HG03521 (cell line): ENCODE results near the gene MTX2.

ENCODE experiments used
- ATAC-seq: cut with Tn5 transposase; IDR thresholded peaks from one replicate; pipeline ENCODE4 v1.9.1; 2021; ENCODE audit warnings: mild to moderate bottlenecking, moderate library complexity; ENCODE audit not compliant: unreplicated experiment

The MTX2 gene

DNA sequence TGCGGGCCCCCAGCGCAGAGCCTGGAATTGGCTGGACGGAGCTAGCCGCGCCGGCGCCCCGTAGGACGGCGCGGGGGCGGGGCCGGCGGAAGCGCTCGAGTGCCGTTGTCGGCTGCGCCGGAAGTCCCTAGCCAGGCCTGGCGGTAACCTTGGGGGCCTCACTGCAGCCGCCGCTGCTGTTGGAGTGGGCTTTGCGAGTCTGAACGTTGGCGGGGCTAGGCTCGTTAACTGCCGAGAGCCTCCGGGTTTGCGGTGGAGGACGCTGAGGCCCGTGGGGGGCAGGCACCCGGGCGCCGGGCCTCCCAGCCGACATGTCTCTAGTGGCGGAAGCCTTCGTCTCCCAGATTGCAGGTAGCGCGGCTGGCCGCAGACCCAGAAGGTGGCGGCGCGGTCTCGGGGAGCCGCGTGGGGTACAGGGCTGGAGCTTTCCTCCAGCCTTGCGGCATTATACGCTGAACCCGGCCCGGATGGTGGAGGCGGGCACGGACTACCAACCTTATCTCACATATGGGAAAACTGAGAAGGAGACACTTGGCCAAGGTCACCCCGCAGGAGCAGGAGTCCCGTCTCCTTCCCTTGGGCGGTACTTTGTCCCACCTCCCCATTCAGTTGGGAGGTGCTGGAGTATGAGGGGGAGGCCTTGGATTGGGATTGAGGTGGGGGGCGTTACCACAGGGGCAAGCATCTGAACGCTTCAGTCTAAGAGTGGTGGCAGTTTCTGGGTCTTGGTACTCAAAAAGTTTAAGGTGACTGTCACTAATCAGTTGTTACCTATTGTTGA is at the start of gene MTX2:
TSS of gene MTX2 (plus strand) at position 124 of the 781 bp plus-strand sequence. CDS start at position 312, 188 bp downstream.
- ATAC-seq = peak; percentile 96

DNA sequence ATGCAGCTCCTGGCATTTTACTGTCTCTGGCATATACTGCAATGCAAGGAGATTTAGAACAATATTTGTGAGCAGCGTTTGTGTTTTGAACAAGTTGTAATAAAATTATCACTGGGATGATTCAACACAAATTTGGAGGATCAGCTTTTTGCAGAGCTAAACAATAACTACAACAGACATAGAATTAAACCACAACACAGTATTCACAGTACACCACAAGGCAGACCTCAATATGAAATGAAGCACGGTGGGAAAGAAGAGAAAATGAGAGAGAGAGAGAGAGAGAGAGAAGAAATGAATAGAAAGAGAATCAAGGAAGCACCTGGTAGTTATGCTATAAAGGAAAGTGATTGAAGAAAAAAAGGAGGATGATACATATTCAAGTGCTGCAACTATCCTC is 41.4 kb upstream of the MTX2 start:
- no peak for ATAC-seq

DNA sequence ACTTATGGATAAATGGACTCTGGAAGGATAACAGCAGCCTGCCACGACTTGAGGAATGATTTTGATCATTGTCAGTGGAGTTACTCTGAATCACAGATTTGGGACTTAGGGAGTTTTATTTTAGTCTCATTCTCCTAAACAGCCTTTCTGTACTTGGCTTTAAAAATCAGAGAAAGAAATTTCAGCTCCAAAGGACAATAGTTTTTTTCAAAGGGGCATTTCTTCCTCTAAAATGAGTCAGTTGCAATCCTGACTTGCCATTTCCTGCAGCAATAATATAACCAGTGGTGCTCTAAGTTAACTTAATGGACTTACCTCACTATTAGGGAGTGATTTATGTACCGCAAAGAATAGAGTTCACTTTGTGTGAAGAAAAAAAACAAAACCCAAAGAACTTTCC is 35.1 kb upstream of the MTX2 start:
- no peak for ATAC-seq

DNA sequence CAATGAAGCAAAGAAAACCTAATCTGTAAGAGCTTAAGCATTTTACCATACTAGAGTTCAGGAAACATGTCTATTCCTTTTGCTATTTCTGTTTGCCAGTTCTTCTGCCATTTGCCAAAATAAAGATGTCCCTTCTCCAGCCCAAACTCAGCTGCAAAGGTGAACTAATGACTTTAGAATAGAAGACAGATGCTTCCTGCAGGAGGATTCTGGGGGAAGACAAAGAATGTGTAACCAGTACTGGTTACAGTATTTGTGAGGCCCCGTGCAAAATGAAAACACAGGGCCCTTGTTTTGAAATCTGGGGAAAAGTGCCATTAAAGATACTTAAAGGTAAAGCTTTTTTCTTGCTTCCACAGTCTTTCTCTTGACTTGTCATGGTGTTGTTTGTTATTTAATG is 34.3 kb upstream of the MTX2 start:
- no peak for ATAC-seq

DNA sequence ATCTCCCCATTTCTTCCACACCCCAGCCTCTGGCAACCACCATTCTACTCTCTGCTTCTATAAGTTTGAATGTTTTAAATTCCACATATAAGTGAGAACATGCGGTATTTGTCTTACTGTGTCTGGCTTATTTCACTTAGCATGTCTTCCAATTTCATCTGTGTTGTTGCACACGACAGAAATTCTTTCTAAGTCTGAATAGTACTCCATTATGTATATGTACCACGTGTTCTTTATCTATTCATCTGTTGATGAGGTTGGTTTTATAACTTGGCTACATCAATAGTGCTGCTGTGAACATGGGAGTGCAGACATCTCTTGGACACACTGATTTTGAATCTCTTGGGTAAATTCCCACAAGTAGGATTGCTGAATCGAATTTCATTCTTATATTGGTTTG is 31.8 kb upstream of the MTX2 start:
- ATAC-seq = no peak

DNA sequence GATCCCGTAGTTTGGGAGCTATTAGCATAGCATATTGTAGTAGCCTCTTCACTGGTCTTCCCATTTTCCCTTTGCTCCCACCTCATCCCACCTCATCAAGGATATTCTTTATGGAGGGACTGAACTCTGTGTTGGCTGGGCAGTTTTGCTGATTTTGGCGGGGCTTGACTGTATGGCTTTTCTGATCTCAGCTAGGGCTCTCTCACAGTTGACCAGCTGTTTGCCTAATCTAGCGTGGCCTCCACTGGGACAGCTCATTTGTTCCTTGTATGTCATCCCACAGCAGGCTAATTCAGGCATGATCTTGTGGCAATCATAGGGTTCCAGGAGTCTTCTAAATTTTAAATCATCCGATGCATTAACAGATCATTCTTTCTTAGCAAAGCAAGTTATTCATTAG is 30.2 kb upstream of the MTX2 start:
- no peak for ATAC-seq

DNA sequence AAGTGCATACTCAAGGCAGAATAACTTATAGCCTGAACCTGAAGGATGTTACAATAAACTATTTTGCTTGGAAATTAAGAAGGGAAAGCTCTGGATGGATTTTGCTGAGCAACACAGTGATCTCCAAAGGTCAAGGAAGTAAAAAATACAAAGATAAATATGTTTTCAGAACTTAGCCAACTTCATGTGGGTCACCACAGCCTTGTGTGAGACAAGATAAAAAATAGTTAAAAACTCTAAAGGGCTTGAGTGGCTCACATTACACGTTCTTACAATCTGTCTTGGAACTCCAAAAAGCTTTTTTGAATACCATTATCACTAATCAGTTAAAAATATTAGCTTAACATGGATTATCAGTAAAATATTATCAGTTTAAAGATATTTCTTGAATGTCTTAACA is 28.9 kb upstream of the MTX2 start:
- no peak for ATAC-seq

DNA sequence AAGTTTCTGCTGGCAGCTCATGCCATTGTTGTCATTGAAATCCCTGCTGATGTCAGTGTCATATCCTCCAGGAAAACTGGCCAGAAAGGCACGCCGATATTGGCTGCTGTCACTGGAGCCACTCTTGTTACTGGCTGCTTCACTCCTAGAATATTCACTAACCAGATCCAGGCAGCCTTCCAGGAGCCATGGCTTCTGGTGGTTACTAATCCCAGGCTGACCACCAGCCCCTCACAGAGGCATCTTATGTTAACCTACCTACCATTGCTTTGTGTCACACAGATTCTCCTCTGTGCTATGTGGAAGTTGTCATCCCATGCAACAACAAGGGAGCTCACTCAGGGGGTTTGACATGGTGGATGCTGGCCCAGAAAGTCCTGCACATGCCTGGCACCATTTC is 27.0 kb upstream of the MTX2 start:
- no peak for ATAC-seq

DNA sequence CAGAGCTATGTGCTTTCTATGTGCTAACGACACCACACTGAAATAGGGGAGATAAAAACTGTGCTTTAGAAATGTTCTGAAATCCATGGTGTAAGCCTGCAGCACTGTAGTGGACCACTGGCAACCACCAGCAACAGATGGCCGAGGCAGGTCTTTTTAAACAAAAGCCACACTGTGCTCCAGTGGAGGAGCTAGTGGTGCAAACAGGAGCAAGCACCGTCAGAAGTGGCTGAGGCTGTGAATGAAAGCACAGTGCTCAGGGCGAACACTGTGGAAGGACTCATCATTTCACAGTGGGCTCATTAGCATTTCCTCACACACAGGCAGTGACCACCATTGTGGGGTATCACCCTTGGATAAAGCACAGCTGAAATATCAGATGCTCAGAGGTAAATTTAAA is 22.9 kb upstream of the MTX2 start:
- ATAC-seq = no peak

DNA sequence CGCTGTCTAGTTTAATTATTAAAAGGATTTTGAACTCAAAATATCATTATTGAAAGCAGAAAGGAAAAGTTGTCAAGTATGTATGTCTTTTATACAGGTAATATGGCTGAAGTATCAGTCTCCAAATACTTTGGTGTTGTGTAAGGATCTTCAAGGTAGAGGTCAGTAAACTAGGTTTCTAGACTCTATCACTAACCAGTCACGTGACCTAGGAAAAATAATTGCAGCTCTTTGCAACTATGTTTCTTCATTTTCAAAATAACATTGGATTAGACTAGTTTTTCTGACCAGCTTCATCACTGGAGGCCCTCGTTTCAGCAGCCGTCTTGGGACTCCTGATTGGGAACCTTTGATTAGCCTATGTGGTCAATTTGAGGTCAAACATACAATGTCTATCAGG is 21.4 kb upstream of the MTX2 start:
- no peak for ATAC-seq

DNA sequence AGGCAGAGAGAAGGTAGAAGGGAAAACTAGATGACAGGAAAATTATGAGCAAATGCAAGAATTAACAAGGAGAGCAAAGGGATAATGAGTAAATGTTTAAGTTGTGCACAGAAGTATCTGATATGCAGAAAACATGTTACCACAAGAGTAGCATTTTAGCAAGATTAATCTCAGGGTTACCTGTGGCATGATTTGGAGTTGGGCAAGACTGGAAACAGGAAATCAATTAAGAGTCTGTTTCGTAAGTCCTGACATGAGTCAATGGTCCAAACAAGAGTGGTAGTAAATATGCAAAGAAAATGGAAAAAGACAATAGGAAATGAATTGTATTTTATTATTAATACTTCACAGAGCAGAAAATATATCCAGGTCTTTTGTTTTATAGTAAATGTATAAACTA is 17.3 kb upstream of the MTX2 start:
- no peak for ATAC-seq

DNA sequence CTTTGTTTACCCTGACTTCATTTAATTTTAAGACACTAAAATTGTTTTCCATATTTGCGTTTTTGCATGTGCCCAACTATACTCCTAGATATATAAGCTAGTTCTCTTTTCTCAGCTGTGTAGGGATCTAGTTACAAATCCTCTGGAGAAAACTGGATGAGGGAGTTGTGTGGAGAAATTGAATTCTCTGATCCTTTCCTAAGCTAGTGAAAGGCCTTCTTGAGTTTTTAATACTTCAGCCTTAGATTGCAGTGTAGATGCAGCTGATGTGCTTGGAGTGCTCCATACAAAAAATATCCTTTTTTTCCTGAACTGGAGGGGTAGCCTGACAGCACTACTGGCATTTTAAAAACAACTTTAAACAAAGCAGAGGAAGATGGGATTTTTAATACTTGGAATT is 8.6 kb upstream of the MTX2 start:
- no peak for ATAC-seq

DNA sequence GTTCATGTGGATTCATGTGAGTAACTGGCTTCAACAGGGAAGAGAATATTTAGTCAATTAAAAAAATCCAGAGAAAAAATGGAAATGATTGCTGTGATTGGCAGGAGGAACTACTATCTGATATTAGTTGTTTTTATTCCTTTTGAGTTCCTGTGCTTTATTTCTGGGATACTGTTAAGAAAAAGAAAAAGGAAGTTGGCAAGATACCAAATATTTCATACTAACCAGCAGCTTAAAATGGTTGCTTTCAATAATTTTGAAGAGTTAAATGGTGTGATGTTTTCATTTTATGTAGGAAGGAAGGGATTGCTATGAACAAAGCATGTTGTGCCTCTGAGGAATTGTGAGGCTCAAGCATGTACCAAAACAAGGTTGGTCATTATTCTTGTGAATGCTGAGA is 8.1 kb upstream of the MTX2 start:
- ATAC-seq = no peak

DNA sequence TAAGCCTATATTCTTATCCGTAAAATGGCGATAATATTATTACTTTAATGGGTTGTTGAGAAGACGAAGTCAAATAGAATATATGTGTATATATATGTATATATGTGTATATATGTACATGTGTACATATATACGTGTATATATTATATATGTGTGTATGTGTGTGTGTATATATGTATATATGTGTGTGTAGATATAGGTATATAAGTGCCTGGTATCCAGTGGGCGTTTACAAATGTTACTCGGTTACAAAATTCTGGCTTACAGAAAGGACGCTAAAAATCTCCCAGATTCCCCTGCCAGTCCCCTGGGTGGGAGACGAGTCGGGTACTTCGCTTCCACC is 295 bp upstream of the MTX2 start:
- ATAC-seq = peak; percentile 17

DNA sequence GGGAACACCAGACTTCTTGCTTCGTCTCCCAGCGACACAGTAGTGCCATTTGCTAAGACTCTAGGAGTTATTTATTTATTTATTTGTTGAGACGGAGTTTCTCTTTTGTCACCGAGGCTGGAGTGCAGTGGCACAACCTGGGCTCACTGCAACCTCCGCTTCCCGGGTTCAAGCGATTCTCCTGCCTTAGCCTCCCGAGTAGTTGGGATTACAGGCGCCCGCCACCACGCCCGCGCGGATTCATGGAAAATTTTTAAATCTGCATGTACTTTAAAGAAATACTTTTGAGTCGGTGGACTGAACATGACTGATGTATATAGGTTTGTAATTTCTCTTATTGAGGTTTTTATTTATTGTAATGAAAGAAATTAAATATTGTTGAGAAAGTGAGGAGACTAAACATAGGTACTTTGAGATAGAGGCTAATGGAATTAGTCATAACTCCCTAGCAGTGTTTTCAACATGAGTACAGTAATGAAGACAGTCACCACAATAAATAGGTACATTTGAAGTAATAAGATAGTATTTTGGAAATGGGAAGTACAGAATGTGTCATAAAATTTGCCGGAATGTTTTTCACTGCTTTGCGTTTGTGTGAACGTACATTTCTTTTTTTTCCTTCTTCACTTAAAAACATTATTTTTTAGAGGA is 983 bp downstream of the MTX2 start:
- no peak for ATAC-seq

DNA sequence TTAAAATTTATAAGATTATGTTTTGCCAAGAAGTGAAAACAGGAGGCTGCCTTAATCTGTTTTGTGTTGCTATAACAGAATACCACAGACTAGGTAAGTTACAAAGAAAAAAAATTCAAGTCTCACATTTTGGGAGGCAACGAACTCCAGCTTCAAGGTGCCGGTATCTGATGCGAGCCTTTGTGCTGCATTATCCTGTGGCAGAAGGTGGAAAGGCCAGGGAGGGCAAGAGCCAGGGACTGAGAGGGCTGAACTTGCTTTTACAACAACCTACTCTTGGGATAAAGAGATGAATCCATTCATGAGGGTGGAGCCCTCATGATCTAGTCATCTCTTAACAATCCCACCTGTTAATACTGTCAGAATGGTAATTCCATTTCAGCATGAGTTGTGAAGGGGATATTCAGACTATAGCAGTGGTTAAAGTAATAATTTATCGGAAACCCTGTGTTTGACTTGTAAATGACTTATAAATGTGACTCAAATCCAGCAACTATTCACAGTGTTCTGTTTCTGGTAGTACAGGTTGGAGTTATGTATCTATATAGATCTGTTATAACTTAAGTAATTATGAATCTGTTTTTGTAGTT is 3.7 kb downstream of the MTX2 start:
- ATAC-seq = no peak

DNA sequence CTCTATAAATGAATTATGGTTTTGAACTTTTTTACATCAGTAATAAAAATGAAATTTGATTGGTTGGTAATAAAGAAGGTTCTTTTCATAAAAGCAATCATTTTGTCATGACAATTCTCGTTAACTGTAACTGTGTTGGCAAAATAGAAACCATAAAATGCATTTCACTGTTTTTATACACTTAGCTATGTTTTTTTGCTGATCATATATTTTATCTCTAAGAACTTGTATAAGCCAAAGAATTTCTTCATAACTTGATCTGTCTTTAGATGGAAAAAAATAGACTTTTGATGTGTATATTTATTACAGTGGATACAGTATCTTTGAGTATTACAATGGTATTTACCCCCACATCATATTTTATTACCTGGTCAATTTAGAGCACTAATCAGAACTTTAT is 9.7 kb downstream of the MTX2 start:
- no peak for ATAC-seq

DNA sequence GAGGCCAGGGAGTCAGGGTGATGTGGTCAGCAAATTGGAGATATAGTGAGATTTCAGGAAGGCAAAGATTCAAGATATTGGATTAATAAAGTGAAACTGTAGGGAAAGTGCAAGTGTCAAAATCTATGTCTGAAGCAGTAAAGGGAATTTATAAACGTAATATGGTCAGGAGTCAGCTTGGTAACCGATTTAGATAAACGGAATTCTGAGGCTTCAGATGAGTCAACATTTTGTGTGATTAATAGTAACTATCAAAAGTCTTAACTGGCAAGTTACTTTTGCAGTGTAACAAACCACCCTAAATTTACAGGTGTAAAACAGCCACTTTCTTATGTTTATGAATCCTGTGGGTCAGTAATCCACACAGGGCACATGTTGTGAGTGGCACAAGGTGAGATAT is 10.9 kb downstream of the MTX2 start:
- ATAC-seq = no peak

DNA sequence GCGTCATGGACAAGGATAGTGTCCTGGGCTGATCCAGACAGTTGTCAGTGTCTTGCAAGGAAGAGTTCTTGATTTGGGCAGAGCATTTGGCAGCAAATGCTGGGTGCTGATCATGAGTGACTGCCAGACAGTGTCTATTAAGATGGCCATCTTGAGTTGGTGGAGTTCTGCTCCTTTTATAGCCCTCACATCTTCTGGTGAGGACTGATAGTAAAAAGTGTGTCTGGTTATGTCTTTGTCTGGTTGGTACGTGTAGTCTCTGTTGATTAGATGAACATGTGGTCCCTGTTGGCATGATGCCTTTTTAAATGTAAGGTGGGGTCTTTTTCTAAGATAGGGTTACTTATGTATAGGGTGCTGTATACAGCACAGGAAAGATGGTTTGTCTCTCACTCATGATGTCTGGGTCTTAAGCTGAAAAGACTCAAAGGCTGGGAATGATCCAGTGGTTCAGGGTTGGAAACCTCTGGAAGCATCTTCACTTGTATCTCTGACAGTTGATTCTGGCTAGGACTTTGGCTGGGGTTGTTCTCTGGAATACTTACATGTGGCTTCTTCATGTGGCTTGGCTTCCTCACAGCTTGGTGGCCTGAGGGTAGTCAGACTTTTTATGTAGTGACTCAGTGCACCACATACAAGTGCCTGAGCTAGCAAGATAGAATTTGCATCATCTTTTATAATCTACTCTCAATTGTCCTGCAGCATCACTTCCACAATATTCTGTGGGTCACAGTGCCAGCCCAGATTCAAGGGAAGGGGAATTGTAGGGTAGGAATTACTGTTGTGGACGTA is 11.8 kb downstream of the MTX2 start:
- no peak for ATAC-seq

DNA sequence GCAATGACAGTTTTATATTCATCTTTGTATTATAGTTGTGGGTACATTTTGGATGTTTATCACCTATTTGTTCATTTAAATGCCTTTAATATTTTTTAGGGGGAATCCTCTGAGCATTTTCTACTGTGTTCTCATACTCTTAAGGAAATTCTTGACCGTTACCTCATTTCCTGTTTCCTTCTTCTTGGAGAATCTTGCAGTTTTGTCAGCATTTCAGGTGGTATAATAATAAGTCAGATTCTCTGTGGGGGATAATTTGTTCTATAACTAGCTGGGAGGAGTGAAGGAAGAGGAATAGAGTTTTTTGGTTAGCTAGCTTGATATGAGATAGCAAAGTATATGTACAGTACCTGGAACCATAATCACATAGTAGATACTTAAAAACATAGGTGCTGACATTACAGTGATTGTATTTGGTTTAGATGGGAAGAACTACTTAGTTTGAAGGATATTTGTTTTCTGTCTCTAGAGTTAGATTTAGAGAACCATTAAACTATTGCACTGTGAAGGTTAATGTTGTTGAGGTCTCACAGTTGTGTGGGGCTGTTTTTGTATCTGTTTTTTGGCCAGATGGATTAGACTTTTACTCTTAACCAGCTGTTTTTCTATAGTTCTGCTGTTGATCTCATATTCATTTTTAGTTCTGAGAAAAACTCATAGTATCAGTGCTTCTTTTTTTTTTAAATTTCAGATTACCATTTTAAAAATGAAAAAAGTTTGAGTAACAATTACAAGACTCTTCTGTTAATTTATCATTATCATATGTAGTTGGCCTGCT is 14.2 kb downstream of the MTX2 start:
- no peak for ATAC-seq

DNA sequence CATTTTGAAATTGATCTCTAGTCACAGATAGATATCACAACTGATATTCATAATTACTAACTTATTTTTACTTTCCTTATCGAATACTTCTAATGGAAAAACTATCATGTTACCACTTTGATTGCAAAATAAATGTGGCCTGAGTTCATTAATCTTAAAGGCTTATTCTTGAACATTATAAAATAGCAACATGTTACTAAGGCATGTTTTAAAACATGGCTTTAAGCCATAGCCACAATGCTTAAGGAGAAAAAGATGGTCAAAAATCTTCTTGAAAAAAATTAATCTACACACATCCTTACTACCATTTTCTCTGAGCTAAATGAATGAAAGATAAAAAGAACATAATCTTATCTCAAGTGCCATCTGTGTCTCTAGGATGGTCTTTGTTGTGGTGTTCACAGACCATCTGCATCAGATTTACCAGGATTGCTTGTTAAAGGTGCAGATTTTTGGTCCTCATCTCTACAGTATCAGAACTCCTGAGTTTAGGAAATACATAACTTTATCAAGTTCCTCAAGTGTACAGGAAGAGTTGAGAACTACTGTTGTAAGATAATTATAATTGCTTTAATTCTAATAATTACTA is 15.3 kb downstream of the MTX2 start:
- ATAC-seq = no peak
